Sigmoid colon (tissue), 7 donors: ENCODE data around the gene RNF223. TPM values are rescaled to one million over a fixed set of nuclear protein-coding genes. Genes with fewer than 3 reads are reported as not detected.

Source experiments
- DNase-seq: peaks from one replicate; pipeline ENCODE4 v3.0.0-alpha.2; 2019
- H3K27ac ChIP-seq, 4 donors: fragments of 200-600 bp; sonication (generic); one replicate each; pipeline ENCODE4 v1.5.1; 2016 to 2019; ENCODE audit warnings: mild to moderate bottlenecking in 1 of 4
- H3K27me3 ChIP-seq, 3 donors: fragments of 200-600 bp; sonication (generic); one replicate each; pipeline ENCODE4 v1.5.1; 2019; ENCODE audit warnings: mild to moderate bottlenecking in 1 of 3
- H3K36me3 ChIP-seq, 4 donors: fragments of 200-600 bp; sonication (generic); one replicate each; pipeline ENCODE4 v1.5.1; 2016 to 2019
- H3K4me1 ChIP-seq, 4 donors: fragments of 200-600 bp; sonication (generic); one replicate each; pipeline ENCODE4 v1.5.1; 2017 to 2019
- H3K4me3 ChIP-seq, 4 donors: fragments of 200-600 bp; sonication (generic); one replicate each; pipeline ENCODE4 v1.5.1; 2017 to 2019; ENCODE audit warnings: mild to moderate bottlenecking in 2 of 4, moderate library complexity in 1 of 4
- H3K9me3 ChIP-seq, 4 donors: fragments of 200-600 bp in 3 of 4; sonication (generic) in 3 of 4; one replicate each; pipeline versions ENCODE4 v1.5.1 to v1.6.1; 2013 to 2019
- CTCF ChIP-seq, 4 experiments: fragments of 450-650 bp in 3 of 4; fragments of 200-600 bp in 1 of 4; IDR thresholded peaks; one replicate each; pipeline ENCODE4 v1.5.1; 2016 to 2019; ENCODE audit warnings: antibody characterized with exemption in 4 of 4, mild to moderate bottlenecking in 3 of 4, moderate library complexity in 2 of 4
- EP300 ChIP-seq, 4 donors: sonication (generic); formaldehyde crosslinking; IDR thresholded peaks; one replicate each; pipeline ENCODE4 v1.6.1; 2017; ENCODE audit warnings: antibody characterized with exemption in 4 of 4
- POLR2A ChIP-seq, 2 donors: fragments of 450-650 bp; IDR thresholded peaks; one replicate each; pipeline ENCODE4 v1.6.1; 2016; ENCODE audit warnings: antibody characterized with exemption in 2 of 2, mild to moderate bottlenecking in 2 of 2, moderate library complexity in 2 of 2
- POLR2AphosphoS5 ChIP-seq, 4 donors: sonication (generic); formaldehyde crosslinking; IDR thresholded peaks; one replicate each; pipeline ENCODE4 v1.6.1; 2017; ENCODE audit warnings: antibody characterized with exemption in 4 of 4
- WGBS, 2 donors: extraction: QIAGEN DNeasy Blood & Tissue Kit; methylation state at CpG; one replicate each; pipeline ENCODE4 v1.1.7; 2013; 5-methylcytosine and 5-hydroxymethylcytosine counted together
- intact Hi-C: fragments of 100-400 bp; cut with DNase I; formaldehyde crosslinking; loops from one replicate; pipeline ENCODE4 v1.15.1; 2023
- polyA plus RNA-seq, 3 donors: library from polyadenylated mRNA; stranded (reverse); fragments of 200-250 nt; gene quantifications; one replicate each; pipeline ENCODE4 v1.2.3, GENCODE V29; 2013
- total RNA-seq, 4 donors: library from RNA; depleted of rRNA; stranded (reverse); fragments of >200 nt; gene quantifications; one replicate each; pipeline ENCODE4 v1.1.0, GENCODE V29; 2016
- donor health status: healthy with polysubstance abuse.
- donor health status: Bipolar disorder and iron deficiency.
- donor health status: healthy.

The RNF223 gene
- total and polyA plus RNA-seq, 7 donors: 0.60 to 3.7 (median 1.9) TPM; not detected in 4

- DNase-seq: no peak
- intact Hi-C loops: no loop called here
- H3K27me3 ChIP-seq: peaks cover 47 to 84% (median 82%) of the 10 kb centered on the region in 3 donors
- no peak overlapping the region for H3K27ac ChIP-seq
- H3K4me1 ChIP-seq: peaks cover 0 to 29% (median 20%) of the 10 kb centered on the region in 4 donors
- WGBS, 2 donors: 34 to 63% methylated on average over 20 of the region's 20 CpGs
- H3K9me3 ChIP-seq: no peaks in the 10 kb centered on the region
- H3K4me3 ChIP-seq: no peak overlapping the region
- TF ChIP-seq EP300 (IDR thresholded peaks at IDR 0.05) (no peak), POLR2A (IDR thresholded peaks at IDR 0.05) (no peak), POLR2AphosphoS5 (IDR thresholded peaks at IDR 0.05) (no peak), CTCF (IDR thresholded peaks at IDR 0.05) (no peak)
- no peaks in the 10 kb centered on the region for H3K36me3 ChIP-seq
Observed at GRCh38 chr1:1065265-1065939, 8.7 kb downstream of the RNF223 start.

- TF ChIP-seq EP300 (IDR thresholded peaks at IDR 0.05) (no peak), POLR2AphosphoS5 (IDR thresholded peaks at IDR 0.05) (peak in 1 of 4 donors; percentile 47), CTCF (IDR thresholded peaks at IDR 0.05) (peak; percentile 74 to 90 (median 85))
- 4 to 14% methylated on average over 50 of the region's 50 CpGs for WGBS, 2 donors
- H3K4me1 ChIP-seq: peaks cover 0 to 32% (median 25%) of the 10 kb centered on the region in 4 donors
- intact Hi-C loops: loop anchor here (1.0 to 5.0 kb wide), 3 partner anchors 31 to 79 kb away; partner anchors contain the start of gene AGRN
- no peaks in the 10 kb centered on the region for H3K36me3 ChIP-seq
- H3K9me3 ChIP-seq: no peaks in the 10 kb centered on the region
- H3K27ac ChIP-seq: no peak overlapping the region
- peaks cover 53 to 86% (median 84%) of the 10 kb centered on the region in 3 donors for H3K27me3 ChIP-seq
- H3K4me3 ChIP-seq: no peak overlapping the region
- DNase-seq: no peak
Observed at GRCh38 chr1:1063945-1064831, 9.9 kb downstream of the RNF223 start.

GRCh38 chr1:1063261-1063944 lies 10.7 kb downstream of the RNF223 start:
- H3K27ac ChIP-seq: no peak overlapping the region
- no peak for TF ChIP-seq POLR2A (IDR thresholded peaks at IDR 0.05)
- no peaks in the 10 kb centered on the region for H3K36me3 ChIP-seq
- WGBS, 2 donors: 58 to 63% methylated on average over 24 of the region's 24 CpGs
- no peak for DNase-seq
- H3K4me1 ChIP-seq: peaks cover 0 to 31% (median 25%) of the 10 kb centered on the region in 4 donors
- no peaks in the 10 kb centered on the region for H3K9me3 ChIP-seq
- H3K27me3 ChIP-seq: peaks cover 54 to 86% (median 84%) of the 10 kb centered on the region in 3 donors
- intact Hi-C loops: loop anchor here (2.0 to 5.0 kb wide), 2 partner anchors 41 to 79 kb away; partner anchors contain the start of gene AGRN
- no peak overlapping the region for H3K4me3 ChIP-seq

GRCh38 chr1:1062348-1063163 lies 11.6 kb downstream of the RNF223 start:
- peaks cover 52 to 86% (median 84%) of the 10 kb centered on the region in 3 donors for H3K27me3 ChIP-seq
- peaks cover 0 to 29% (median 22%) of the 10 kb centered on the region in 4 donors for H3K4me1 ChIP-seq
- H3K36me3 ChIP-seq: no peaks in the 10 kb centered on the region
- H3K27ac ChIP-seq: no peak overlapping the region
- intact Hi-C loops: loop anchor here (2.0 to 5.0 kb wide), 2 partner anchors 40 to 78 kb away; partner anchors contain the start of gene AGRN
- no peaks in the 10 kb centered on the region for H3K9me3 ChIP-seq
- WGBS, 2 donors: 11 to 27% methylated on average over 29 of the region's 29 CpGs
- DNase-seq: no peak
- H3K4me3 ChIP-seq: no peak overlapping the region
- TF ChIP-seq EP300 (IDR thresholded peaks at IDR 0.05) (no peak), CTCF (IDR thresholded peaks at IDR 0.05) (no peak), POLR2A (IDR thresholded peaks at IDR 0.05) (no peak), POLR2AphosphoS5 (IDR thresholded peaks at IDR 0.05) (no peak)
